ENCODE data around the gene CANX. TPM values are rescaled to one million over a fixed set of nuclear protein-coding genes. Genes with fewer than 3 reads are reported as not detected.
A peak's percentile ranks its signal among the peaks of the same experiment; 100 is the strongest.

The CANX gene
- total and polyA plus RNA-seq, 2 of the 13 experiments (the other 11 are each of a cell fraction or from before 2014, with no cell fraction given), result 477 to 680 TPM

DNA sequence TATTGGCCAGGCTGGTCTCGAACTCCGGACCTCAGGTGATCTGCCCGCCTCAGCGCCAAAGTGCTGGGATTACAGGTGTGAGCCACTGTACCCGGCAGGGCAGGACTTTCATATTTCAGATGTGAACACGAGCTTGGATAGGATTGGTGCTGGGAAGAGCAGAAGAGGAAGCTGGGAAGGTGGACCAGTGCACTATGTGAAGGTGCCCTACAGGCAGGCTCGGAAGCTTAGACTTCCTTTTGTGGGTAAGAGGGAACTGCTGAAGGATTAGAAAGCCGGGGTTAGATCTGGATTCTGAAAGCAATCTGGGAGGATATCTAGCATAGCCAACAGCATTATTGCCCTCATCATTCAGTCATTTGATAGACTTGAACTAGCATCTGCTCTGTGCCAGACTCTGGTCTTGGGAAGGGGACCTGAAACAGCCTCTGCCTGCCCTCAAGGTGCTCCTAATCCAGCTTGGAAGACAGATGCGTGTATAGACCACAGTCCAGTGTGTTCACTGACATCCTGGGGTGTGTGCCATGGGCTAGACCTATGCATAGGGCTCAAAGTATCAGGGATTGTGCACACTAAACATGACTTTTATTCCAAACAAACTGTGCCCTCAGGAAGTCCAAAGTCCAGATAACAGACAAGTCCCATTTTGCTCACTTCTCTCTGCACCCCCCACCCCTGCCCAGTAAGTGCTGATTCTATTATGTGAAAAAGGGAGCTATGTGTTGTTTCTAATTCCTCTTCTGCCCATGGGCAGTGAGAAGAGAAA is 18.6 kb upstream of the CANX start (continued):
- TF ChIP-seq, protein P1, sequence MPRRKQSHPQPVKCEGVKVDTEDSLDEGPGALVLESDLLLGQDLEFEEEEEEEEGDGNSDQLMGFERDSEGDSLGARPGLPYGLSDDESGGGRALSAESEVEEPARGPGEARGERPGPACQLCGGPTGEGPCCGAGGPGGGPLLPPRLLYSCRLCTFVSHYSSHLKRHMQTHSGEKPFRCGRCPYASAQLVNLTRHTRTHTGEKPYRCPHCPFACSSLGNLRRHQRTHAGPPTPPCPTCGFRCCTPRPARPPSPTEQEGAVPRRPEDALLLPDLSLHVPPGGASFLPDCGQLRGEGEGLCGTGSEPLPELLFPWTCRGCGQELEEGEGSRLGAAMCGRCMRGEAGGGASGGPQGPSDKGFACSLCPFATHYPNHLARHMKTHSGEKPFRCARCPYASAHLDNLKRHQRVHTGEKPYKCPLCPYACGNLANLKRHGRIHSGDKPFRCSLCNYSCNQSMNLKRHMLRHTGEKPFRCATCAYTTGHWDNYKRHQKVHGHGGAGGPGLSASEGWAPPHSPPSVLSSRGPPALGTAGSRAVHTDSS (CRISPR knock-in tag; conservative IDR thresholded peaks at IDR 0.05), result no peak
- TF ChIP-seq TFDP1 (CRISPR knock-in tag; IDR thresholded peaks at IDR 0.05; ENCODE audit: borderline replicate concordance) (no peak; the same call in 1 of the 2 replicates), MEF2D (CRISPR knock-in tag; IDR thresholded peaks at IDR 0.05) (no peak; the same call in 1 of the 2 replicates), ZNF800 (CRISPR knock-in tag; IDR thresholded peaks at IDR 0.05) (no peak), MAZ (IDR thresholded peaks at IDR 0.05; ENCODE audit: borderline replicate concordance, low read depth, low read length) (no peak; the same call in 1 of the 2 replicates), MAZ (CRISPR knock-in tag; IDR thresholded peaks at IDR 0.05; ENCODE audit: low read depth) (no peak), ZNF770 (CRISPR knock-in tag; IDR thresholded peaks at IDR 0.05) (peak; percentile 39; the same call in 1 of the 2 replicates), ZNF264 (CRISPR knock-in tag; IDR thresholded peaks at IDR 0.05) (0 out of 2 replicates have a peak, but pooled peaks have one; percentile 61), ZNF737 (CRISPR knock-in tag; IDR thresholded peaks at IDR 0.05; ENCODE audit: borderline replicate concordance) (no peak)
- TF ChIP-seq, protein P2, sequence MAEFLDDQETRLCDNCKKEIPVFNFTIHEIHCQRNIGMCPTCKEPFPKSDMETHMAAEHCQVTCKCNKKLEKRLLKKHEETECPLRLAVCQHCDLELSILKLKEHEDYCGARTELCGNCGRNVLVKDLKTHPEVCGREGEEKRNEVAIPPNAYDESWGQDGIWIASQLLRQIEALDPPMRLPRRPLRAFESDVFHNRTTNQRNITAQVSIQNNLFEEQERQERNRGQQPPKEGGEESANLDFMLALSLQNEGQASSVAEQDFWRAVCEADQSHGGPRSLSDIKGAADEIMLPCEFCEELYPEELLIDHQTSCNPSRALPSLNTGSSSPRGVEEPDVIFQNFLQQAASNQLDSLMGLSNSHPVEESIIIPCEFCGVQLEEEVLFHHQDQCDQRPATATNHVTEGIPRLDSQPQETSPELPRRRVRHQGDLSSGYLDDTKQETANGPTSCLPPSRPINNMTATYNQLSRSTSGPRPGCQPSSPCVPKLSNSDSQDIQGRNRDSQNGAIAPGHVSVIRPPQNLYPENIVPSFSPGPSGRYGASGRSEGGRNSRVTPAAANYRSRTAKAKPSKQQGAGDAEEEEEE (CRISPR knock-in tag; IDR thresholded peaks at IDR 0.05; ENCODE audit: borderline replicate concordance), result no peak
- TF ChIP-seq, protein P3, sequence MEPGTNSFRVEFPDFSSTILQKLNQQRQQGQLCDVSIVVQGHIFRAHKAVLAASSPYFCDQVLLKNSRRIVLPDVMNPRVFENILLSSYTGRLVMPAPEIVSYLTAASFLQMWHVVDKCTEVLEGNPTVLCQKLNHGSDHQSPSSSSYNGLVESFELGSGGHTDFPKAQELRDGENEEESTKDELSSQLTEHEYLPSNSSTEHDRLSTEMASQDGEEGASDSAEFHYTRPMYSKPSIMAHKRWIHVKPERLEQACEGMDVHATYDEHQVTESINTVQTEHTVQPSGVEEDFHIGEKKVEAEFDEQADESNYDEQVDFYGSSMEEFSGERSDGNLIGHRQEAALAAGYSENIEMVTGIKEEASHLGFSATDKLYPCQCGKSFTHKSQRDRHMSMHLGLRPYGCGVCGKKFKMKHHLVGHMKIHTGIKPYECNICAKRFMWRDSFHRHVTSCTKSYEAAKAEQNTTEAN (CRISPR knock-in tag; conservative IDR thresholded peaks at IDR 0.05), result peak; percentile 99

All from HepG2 (cell line).